HG03354 (cell line): ENCODE results near the gene B4GALT6.

Source experiments
- ATAC-seq: cut with Tn5 transposase; IDR thresholded peaks from one replicate; pipeline ENCODE4 v1.9.1; 2021; ENCODE audit warnings: mild to moderate bottlenecking; ENCODE audit not compliant: unreplicated experiment, poor library complexity, severe bottlenecking

B4GALT6 gene

DNA sequence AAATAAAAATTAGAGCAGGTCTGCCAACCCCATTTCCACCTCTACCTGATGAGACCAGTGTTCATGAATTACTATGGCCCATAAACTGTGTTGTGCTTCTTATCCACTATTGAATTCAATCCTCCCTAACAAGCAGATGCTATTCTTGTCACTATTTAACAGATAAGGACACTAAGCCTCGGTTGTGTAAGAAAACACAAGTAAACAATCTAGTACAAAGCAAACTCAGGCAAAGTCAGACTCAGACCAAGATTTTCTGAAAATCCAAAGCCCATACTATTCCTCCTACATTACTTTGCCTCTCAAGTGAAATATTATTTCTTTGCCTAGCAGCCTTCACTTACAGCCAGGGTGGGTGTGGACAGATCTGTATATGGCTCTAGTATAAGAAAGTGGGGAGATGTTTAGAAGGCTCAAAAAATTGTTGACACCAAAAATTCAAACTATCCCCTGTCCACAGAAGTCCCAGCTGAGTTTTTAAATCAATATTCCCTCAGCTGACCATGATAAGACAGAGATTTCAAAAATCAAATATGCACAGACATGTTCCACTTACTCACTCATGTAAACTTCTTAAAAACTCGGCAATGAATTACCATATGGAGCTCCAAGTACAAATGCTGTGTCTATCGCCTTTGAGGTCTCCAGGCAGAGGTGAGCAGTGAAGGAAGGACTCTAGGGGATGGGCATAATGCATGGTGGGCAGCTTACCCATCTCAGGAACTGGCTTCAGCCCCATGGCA, 108.7 kb downstream of the B4GALT6 start:
- no peak for ATAC-seq

- no peak for ATAC-seq
Measured at GRCh38 chr18:31574359-31574758, 110.0 kb downstream of the B4GALT6 start.
